Suprapubic skin (tissue), 4 donors: Measurements from ENCODE around the gene TMEM217. TPM values are rescaled to one million over a fixed set of nuclear protein-coding genes. Genes with fewer than 3 reads are reported as not detected.

Experiments used
- DNase-seq, 2 donors: peaks; one replicate each; pipeline ENCODE4 v3.0.0-alpha.2; 2019; ENCODE audit warnings: low spot score in 2 of 2
- H3K27ac ChIP-seq: fragments of 200-600 bp; sonication (generic); one replicate; pipeline ENCODE4 v1.5.1; 2019
- H3K27me3 ChIP-seq: fragments of 200-600 bp; sonication (generic); one replicate; pipeline ENCODE4 v1.5.1; 2019
- H3K36me3 ChIP-seq: fragments of 200-600 bp; sonication (generic); one replicate; pipeline ENCODE4 v1.5.1; 2019
- H3K4me1 ChIP-seq: fragments of 200-600 bp; sonication (generic); one replicate; pipeline ENCODE4 v1.5.1; 2019
- H3K4me3 ChIP-seq: fragments of 200-600 bp; sonication (generic); one replicate; pipeline ENCODE4 v1.5.1; 2019; ENCODE audit warnings: mild to moderate bottlenecking
- H3K9me3 ChIP-seq: fragments of 200-600 bp; sonication (generic); one replicate; pipeline ENCODE4 v1.5.1; 2019
- EP300 ChIP-seq: sonication (generic); formaldehyde crosslinking; IDR thresholded peaks from one replicate; pipeline ENCODE4 v1.6.1; 2017; ENCODE audit warnings: antibody characterized with exemption
- POLR2A ChIP-seq, 2 donors: fragments of 450-650 bp; IDR thresholded peaks; one replicate each; pipeline ENCODE4 v1.6.1; 2017; ENCODE audit warnings: antibody characterized with exemption in 2 of 2, mild to moderate bottlenecking in 2 of 2, moderate library complexity in 2 of 2
- POLR2AphosphoS5 ChIP-seq, 3 donors: sonication (generic); formaldehyde crosslinking; IDR thresholded peaks; one replicate each; pipeline ENCODE4 v1.6.1; 2017; ENCODE audit warnings: antibody characterized with exemption in 3 of 3
- WGBS: methylation state at CpG from one replicate; pipeline ENCODE4 v1.1.5; 2018; 5-methylcytosine and 5-hydroxymethylcytosine counted together
- total RNA-seq, 4 donors: library from RNA; depleted of rRNA; stranded (reverse); fragments of >200 nt; gene quantifications; one replicate each; pipeline ENCODE4 v1.1.0, GENCODE V29; 2016
- TF ChIP-seq, protein P1 (sequence below), 2 donors: fragments of 200-600 bp in 1 of 2; fragments of 450-650 bp in 1 of 2; sonication (generic) in 1 of 2; IDR thresholded peaks; one replicate each; pipeline ENCODE4 v1.5.1; 2016 to 2019; ENCODE audit warnings: antibody characterized with exemption in 2 of 2, mild to moderate bottlenecking in 1 of 2, moderate library complexity in 1 of 2

Gene TMEM217
- total RNA-seq, 4 donors from 2014 or later = 0.30 to 3.3 (median 2.6) TPM; not detected in 1

DNA sequence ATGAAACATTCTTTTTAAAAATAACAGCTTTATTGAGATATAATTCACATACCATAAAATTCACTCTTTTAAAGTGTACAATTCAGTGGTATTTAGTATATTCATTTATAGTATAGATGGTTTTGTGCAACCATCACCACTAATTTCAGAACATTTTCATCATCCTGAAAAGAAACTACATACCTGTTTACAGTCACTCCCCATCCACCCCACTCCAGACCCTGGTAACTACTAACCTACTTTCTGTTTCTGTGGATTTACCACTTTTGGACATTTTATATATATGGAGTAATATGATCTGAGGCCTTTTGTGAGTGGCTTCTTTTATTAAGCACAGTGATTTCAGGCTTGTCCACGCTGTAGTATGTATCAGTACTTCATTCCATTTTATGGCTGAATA, 2.5 kb upstream of the TMEM217 start:
- no peak for TF ChIP-seq POLR2AphosphoS5 (IDR thresholded peaks at IDR 0.05)
- TF ChIP-seq, protein P1, sequence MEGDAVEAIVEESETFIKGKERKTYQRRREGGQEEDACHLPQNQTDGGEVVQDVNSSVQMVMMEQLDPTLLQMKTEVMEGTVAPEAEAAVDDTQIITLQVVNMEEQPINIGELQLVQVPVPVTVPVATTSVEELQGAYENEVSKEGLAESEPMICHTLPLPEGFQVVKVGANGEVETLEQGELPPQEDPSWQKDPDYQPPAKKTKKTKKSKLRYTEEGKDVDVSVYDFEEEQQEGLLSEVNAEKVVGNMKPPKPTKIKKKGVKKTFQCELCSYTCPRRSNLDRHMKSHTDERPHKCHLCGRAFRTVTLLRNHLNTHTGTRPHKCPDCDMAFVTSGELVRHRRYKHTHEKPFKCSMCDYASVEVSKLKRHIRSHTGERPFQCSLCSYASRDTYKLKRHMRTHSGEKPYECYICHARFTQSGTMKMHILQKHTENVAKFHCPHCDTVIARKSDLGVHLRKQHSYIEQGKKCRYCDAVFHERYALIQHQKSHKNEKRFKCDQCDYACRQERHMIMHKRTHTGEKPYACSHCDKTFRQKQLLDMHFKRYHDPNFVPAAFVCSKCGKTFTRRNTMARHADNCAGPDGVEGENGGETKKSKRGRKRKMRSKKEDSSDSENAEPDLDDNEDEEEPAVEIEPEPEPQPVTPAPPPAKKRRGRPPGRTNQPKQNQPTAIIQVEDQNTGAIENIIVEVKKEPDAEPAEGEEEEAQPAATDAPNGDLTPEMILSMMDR (IDR thresholded peaks at IDR 0.05) = no peak
- TF ChIP-seq POLR2A (IDR thresholded peaks at IDR 0.05) = no peak
- TF ChIP-seq EP300 = no peak
- Histone ChIP-seq H3K4me1 (peaks cover 43% of the 10 kb centered on the region), H3K27me3 (no peaks in the 10 kb centered on the region), H3K36me3 (no peaks in the 10 kb centered on the region), H3K9me3 (no peaks in the 10 kb centered on the region), H3K27ac (no peak overlapping the region), H3K4me3 (no peak overlapping the region)
- WGBS = 82% methylated on average over 1 of the region's 1 CpG
- DNase-seq = no peak

DNA sequence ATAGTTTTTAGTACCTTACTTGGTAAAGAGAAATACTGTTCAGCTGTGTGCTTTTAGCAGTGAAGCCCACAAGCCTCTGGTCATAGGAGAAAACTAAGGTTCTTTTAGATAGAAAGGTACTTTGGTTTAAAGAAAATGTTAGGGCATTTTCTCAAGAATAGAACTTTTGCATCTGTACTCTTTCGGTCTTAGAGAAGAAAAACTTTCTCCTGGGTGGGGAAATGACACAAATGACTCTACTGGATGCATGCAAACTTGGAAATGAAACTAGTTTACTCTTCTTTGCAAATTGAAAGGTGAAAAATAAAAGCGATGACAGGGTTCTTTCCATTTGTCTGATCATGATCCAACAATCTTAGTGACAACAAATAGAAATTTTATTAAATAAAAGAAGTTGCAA, 2.1 kb upstream of the TMEM217 start:
- Histone ChIP-seq H3K36me3 (no peaks in the 10 kb centered on the region), H3K4me3 (no peak overlapping the region), H3K27ac (no peak overlapping the region), H3K27me3 (no peaks in the 10 kb centered on the region), H3K4me1 (peaks cover 40% of the 10 kb centered on the region), H3K9me3 (no peaks in the 10 kb centered on the region)
- WGBS = 67% methylated on average over 2 of the region's 2 CpGs
- no peak for DNase-seq
- no peak for TF ChIP-seq EP300
- TF ChIP-seq POLR2A (IDR thresholded peaks at IDR 0.05) = no peak
- TF ChIP-seq POLR2AphosphoS5 (IDR thresholded peaks at IDR 0.05) = no peak
- TF ChIP-seq, protein P1 (IDR thresholded peaks at IDR 0.05) = no peak

- 33% methylated on average over 2 of the region's 2 CpGs for WGBS
- no peak for TF ChIP-seq POLR2AphosphoS5 (IDR thresholded peaks at IDR 0.05)
- TF ChIP-seq EP300 = no peak
- TF ChIP-seq POLR2A (IDR thresholded peaks at IDR 0.05) = no peak
- TF ChIP-seq, protein P1 (IDR thresholded peaks at IDR 0.05) = no peak
- Histone ChIP-seq H3K4me1 (peaks cover 39% of the 10 kb centered on the region), H3K9me3 (no peaks in the 10 kb centered on the region), H3K27me3 (no peaks in the 10 kb centered on the region), H3K27ac (no peak overlapping the region), H3K4me3 (no peak overlapping the region), H3K36me3 (no peaks in the 10 kb centered on the region)
- DNase-seq = no peak
These were observed 1.2 kb upstream of the TMEM217 start for GRCh38 chr6:37259191-37259590.

- H3K27me3 ChIP-seq = no peaks in the 10 kb centered on the region
- peaks cover 39% of the 10 kb centered on the region for H3K4me1 ChIP-seq
- no peak for DNase-seq
- peak overlapping the region; percentile 74 for H3K4me3 ChIP-seq
- WGBS = 15% methylated on average over 11 of the region's 11 CpGs
- H3K27ac ChIP-seq = peak overlapping the region; percentile 69
- TF ChIP-seq EP300 (no peak), POLR2A (IDR thresholded peaks at IDR 0.05) (no peak), POLR2AphosphoS5 (IDR thresholded peaks at IDR 0.05) (no peak)
- TF ChIP-seq, protein P1 (IDR thresholded peaks at IDR 0.05) = no peak
- no peaks in the 10 kb centered on the region for H3K9me3 ChIP-seq
- no peaks in the 10 kb centered on the region for H3K36me3 ChIP-seq
These were observed 611 bp upstream of the TMEM217 start for GRCh38 chr6:37258405-37259105.

- Histone ChIP-seq H3K27ac (no peak overlapping the region), H3K36me3 (no peaks in the 10 kb centered on the region), H3K4me3 (peak overlapping the region; percentile 74), H3K27me3 (no peaks in the 10 kb centered on the region), H3K4me1 (peaks cover 29% of the 10 kb centered on the region), H3K9me3 (no peaks in the 10 kb centered on the region)
- no peak for DNase-seq
- WGBS = 1% methylated on average over 9 of the region's 9 CpGs
- TF ChIP-seq, protein P1 (IDR thresholded peaks at IDR 0.05) = no peak
- TF ChIP-seq EP300 (no peak), POLR2AphosphoS5 (IDR thresholded peaks at IDR 0.05) (no peak), POLR2A (IDR thresholded peaks at IDR 0.05) (no peak)
These were observed 667 bp downstream of the TMEM217 start for GRCh38 chr6:37257320-37257633.
